Heart left ventricle (tissue), 16 donors: Measurements from ENCODE around the gene PDE10A. TPM values are rescaled to one million over a fixed set of nuclear protein-coding genes. Genes with fewer than 3 reads are reported as not detected.

ENCODE experiments used
- ATAC-seq, 4 donors: fragments of 200-7000 bp; cut with Tn5 transposase; one replicate each; pipeline ENCODE4 v1.9.1; 2020 to 2022; ENCODE audit warnings: moderate library complexity in 4 of 4, mild to moderate bottlenecking in 3 of 4, moderate number of reproducible peaks in 1 of 4
- DNase-seq, 5 donors: peaks; one replicate each; pipeline ENCODE4 v3.0.0-alpha.2; 2020
- H3K27ac ChIP-seq, 12 donors: fragments of 200-600 bp; sonication (generic) in 4 of 12; one replicate each; pipeline versions ENCODE4 v1.5.0 to v1.8.0; 2016 to 2022; ENCODE audit warnings: mild to moderate bottlenecking in 2 of 12
- H3K27me3 ChIP-seq, 9 donors: fragments of 200-600 bp; sonication (generic) in 2 of 9; one replicate each; pipeline versions ENCODE4 v1.5.1 to v1.8.0; 2016 to 2022; ENCODE audit warnings: mild to moderate bottlenecking in 3 of 9
- H3K36me3 ChIP-seq, 9 donors: fragments of 200-600 bp; sonication (generic) in 2 of 9; one replicate each; pipeline versions ENCODE4 v1.5.0 to v1.8.0; 2018 to 2022; ENCODE audit warnings: mild to moderate bottlenecking in 2 of 9
- H3K4me1 ChIP-seq, 12 donors: fragments of 200-600 bp; sonication (generic) in 4 of 12; one replicate each; pipeline versions ENCODE4 v1.5.0 to v1.8.0; 2016 to 2022; ENCODE audit warnings: mild to moderate bottlenecking in 3 of 12
- H3K4me3 ChIP-seq, 12 donors: fragments of 200-600 bp; sonication (generic) in 4 of 12; one replicate each; pipeline versions ENCODE4 v1.5.0 to v1.8.0; 2017 to 2022; ENCODE audit warnings: mild to moderate bottlenecking in 9 of 12, moderate library complexity in 4 of 12
- H3K9me3 ChIP-seq, 12 donors: fragments of 200-600 bp; sonication (generic) in 4 of 12; one replicate each; pipeline versions ENCODE4 v1.5.0 to v1.8.0; 2016 to 2022; ENCODE audit warnings: mild to moderate bottlenecking in 1 of 12
- POLR2A ChIP-seq, 2 donors: fragments of 450-650 bp; IDR thresholded peaks; one replicate each; pipeline ENCODE4 v1.6.1; 2017; ENCODE audit warnings: antibody characterized with exemption in 2 of 2, mild to moderate bottlenecking in 2 of 2, moderate library complexity in 2 of 2
- WGBS, 4 donors: extraction: QIAGEN DNeasy Blood & Tissue Kit in 2 of 4; methylation state at CpG; one replicate each; pipeline versions ENCODE4 v1.1.5 to v1.1.7; 2013 to 2018; 5-methylcytosine and 5-hydroxymethylcytosine counted together
- intact Hi-C, 10 donors: fragments of 100-400 bp; cut with DNase I; formaldehyde crosslinking; loops; one replicate each; pipeline versions ENCODE4 v1.11.1 to v1.14.2; 2022
- polyA plus RNA-seq, 2 donors: library from polyadenylated mRNA; stranded (reverse); fragments of 200-250 nt; gene quantifications; one replicate each; pipeline ENCODE4 v1.2.3, GENCODE V29; 2013
- total RNA-seq, 9 donors: library from RNA; depleted of rRNA in 2 of 9; stranded (reverse); fragments of >200 nt in 2 of 9; fragmentation: NEBNext Ultra II Directional in 3 of 9; extraction: Animal tissue kit (Norgen Biotek cat#: 25700) in 3 of 9; gene quantifications; one replicate each; pipeline versions ENCODE4 v1.1.0 to v1.2.4, GENCODE V29; 2016 to 2023
- TF ChIP-seq, protein P1 (sequence below), 12 donors: fragments of 200-600 bp; sonication (generic) in 4 of 12; IDR thresholded peaks; one replicate each; pipeline versions ENCODE4 v1.5.0 to v1.8.0; 2018 to 2022; ENCODE audit warnings: antibody characterized with exemption in 12 of 12, mild to moderate bottlenecking in 5 of 12
- donor health status: ischemic (EF 13 %, LVEDD 7.1; RV severe dilation, severe dysfunction).
- donor health status: healthy with polysubstance abuse.
- donor health status: DM: no; HTN: yes; CAD: no.
- donor health status: DM: no; HTN: no; CAD: no.
- donor health status: ischemic (EF 25% LVEDD 6.9; RV normal size, moderate dysfunction).
- donor health status: ischemic (EF 25% LVEDD 5.7; RV mildly dilated, moderate dysfunction).
- donor health status: healthy.
- donor health status: DM: yes; HTN: yes; CAD: no.
- donor health status: ischemic (EF 35%, LVEDD 5.7; RV mildly dilated, moderate dysfunction).
- donor health status: nonischemic (EF 11% LVEDD 7.7; RV severe dilation, severe dysfunction).
- donor health status: DM: yes; HTN: yes; CAD: no.
- donor health status: PGD.
- donor health status: ischemic (EF 29% LVEDD 5.4; RV normal size, mild dysfunction).
- donor health status: nonischemic (EF 23%, LVEDD 6.1; RV moderate dilation, normal function).

Gene PDE10A
- total and polyA plus RNA-seq, 11 donors, result 4.2 to 22.4 (median 12.8) TPM

DNA sequence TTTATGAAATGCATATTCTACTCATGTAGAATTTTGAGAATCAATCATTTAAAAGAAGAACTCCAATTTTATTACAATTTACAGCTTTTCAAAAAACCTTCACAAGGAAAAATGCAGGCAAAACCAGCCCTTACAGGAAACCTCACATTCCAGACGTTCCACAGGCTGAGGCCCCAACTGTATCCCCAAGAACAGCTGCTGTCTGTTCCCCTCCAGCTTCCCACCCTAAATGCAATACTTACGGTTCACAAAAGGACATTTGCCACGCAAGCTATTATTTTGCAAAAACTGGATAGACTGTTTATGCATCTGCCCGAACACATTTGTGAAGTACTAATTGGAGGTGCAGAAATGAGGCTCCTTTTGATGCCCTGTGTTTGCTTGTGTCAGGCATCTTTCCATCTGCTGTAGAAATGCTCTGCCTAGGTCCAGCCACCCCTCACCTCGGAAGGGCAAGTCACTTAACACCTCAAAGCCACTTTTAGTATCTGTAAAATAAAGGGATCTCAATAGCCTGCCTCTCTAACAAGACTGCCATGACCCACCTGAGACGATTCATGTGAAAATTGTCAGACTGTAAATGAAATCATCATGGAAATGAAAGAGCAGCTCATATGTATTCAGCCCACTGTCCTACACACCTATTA lies 26.5 kb downstream of the PDE10A start:
- 51 to 63% (median 55%) methylated on average over 6 of the region's 6 CpGs for WGBS, 4 donors
- H3K9me3 ChIP-seq, result no peaks in the 10 kb centered on the region
- no peak overlapping the region for H3K4me3 ChIP-seq
- no peak for TF ChIP-seq POLR2A (IDR thresholded peaks at IDR 0.05)
- TF ChIP-seq, protein P1, sequence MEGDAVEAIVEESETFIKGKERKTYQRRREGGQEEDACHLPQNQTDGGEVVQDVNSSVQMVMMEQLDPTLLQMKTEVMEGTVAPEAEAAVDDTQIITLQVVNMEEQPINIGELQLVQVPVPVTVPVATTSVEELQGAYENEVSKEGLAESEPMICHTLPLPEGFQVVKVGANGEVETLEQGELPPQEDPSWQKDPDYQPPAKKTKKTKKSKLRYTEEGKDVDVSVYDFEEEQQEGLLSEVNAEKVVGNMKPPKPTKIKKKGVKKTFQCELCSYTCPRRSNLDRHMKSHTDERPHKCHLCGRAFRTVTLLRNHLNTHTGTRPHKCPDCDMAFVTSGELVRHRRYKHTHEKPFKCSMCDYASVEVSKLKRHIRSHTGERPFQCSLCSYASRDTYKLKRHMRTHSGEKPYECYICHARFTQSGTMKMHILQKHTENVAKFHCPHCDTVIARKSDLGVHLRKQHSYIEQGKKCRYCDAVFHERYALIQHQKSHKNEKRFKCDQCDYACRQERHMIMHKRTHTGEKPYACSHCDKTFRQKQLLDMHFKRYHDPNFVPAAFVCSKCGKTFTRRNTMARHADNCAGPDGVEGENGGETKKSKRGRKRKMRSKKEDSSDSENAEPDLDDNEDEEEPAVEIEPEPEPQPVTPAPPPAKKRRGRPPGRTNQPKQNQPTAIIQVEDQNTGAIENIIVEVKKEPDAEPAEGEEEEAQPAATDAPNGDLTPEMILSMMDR (IDR thresholded peaks at IDR 0.05), result no peak
- DNase-seq (no peak), ATAC-seq (no peak)
- no peak overlapping the region for H3K27ac ChIP-seq
- intact Hi-C loops, result no loop called here
- H3K36me3 ChIP-seq, result no peaks in the 10 kb centered on the region
- H3K27me3 ChIP-seq, result no peaks in the 10 kb centered on the region
- peaks cover 0 to 52% (median 26%) of the 10 kb centered on the region in 12 donors for H3K4me1 ChIP-seq

GRCh38 chr6:165635965-165636364 lies 27.1 kb downstream of the PDE10A start:
- TF ChIP-seq, protein P1 (IDR thresholded peaks at IDR 0.05), result no peak
- no peak for TF ChIP-seq POLR2A (IDR thresholded peaks at IDR 0.05)
- H3K9me3 ChIP-seq, result no peaks in the 10 kb centered on the region
- ATAC-seq, result no peak
- no peak overlapping the region for H3K4me3 ChIP-seq
- H3K27ac ChIP-seq, result no peak overlapping the region
- DNase-seq, result no peak
- H3K27me3 ChIP-seq, result no peaks in the 10 kb centered on the region
- H3K36me3 ChIP-seq, result no peaks in the 10 kb centered on the region
- peaks cover 0 to 47% (median 26%) of the 10 kb centered on the region in 12 donors for H3K4me1 ChIP-seq
- intact Hi-C loops, result no loop called here

GRCh38 chr6:165634101-165634880 lies 28.8 kb downstream of the PDE10A start:
- no peaks in the 10 kb centered on the region for H3K36me3 ChIP-seq
- TF ChIP-seq, protein P1 (IDR thresholded peaks at IDR 0.05), result no peak
- TF ChIP-seq POLR2A (IDR thresholded peaks at IDR 0.05), result no peak
- no peaks in the 10 kb centered on the region for H3K27me3 ChIP-seq
- H3K4me3 ChIP-seq, result no peak overlapping the region
- no peak for ATAC-seq
- no peaks in the 10 kb centered on the region for H3K9me3 ChIP-seq
- H3K4me1 ChIP-seq, result peaks cover 0 to 51% (median 26%) of the 10 kb centered on the region in 12 donors
- no peak for DNase-seq
- H3K27ac ChIP-seq, result no peak overlapping the region
- intact Hi-C loops, result no loop called here
- WGBS, 4 donors, result 85 to 96% (median 92%) methylated on average over 16 of the region's 16 CpGs

DNA sequence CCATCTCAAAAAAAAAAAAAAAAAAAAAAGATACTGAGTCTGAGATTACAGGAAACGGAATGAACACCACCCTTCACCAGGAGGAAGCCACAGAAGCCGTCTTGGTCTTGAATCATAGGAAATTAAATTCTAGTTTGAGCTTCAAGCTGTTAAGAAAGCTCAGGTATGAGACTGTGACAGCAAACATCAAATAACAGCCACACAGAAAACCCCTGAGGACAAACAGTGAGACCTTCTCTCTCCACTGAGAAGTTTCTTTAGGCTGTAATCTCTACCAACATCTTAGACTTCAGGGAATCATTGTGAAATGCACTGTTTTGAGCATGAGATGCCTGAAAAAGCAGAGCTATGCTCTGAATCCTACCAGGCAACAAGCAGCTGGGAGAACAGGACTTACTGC lies 30.8 kb downstream of the PDE10A start:
- Histone ChIP-seq H3K9me3 (no peaks in the 10 kb centered on the region), H3K36me3 (no peaks in the 10 kb centered on the region), H3K4me1 (peaks cover 0 to 34% (median 19%) of the 10 kb centered on the region in 12 donors), H3K27ac (peak overlapping the region in 3 of 12 donors; percentile 7 to 47 (median 15)), H3K4me3 (no peak overlapping the region), H3K27me3 (no peaks in the 10 kb centered on the region)
- DNase-seq, result no peak
- TF ChIP-seq, protein P1 (IDR thresholded peaks at IDR 0.05), result no peak
- no peak for TF ChIP-seq POLR2A (IDR thresholded peaks at IDR 0.05)
- whole genome bisulfite sequencing, 4 donors, result 44 to 66% (median 54%) methylated on average over 2 of the region's 2 CpGs
- intact Hi-C loops, result no loop called here
- peak in 2 of 4 donors; percentile 18 to 47 for ATAC-seq
